Amygdala (tissue), 56 donors: ENCODE data around the gene S100A4.
"Not testable (repeated sequence)": the region's sequence is repeated elsewhere in the genome, so short reads cannot be mapped to it uniquely, and the experiment has no call there.

Source experiments
- DNase-seq, 56 donors: peaks; one replicate each; lab custom pipeline; 2025; lab: John Stamatoyannopoulos, UW

Gene S100A4

GRCh38 chr1:153536012-153536670 lies 9.5 kb downstream of the S100A4 start:
- DNase-seq = peak in 35 of 56 donors; percentile 16 to 83 (median 44)

- DNase-seq = peak in 8 of 56 donors; percentile 24 to 83 (median 34)
Measured at GRCh38 chr1:153535242-153536011, 10.2 kb downstream of the S100A4 start, which contains the start of gene S100A6. Gene S100A6, minus strand, starts transcription at chr1:153535991. Its CDS starts 652 bp downstream, at chr1:153535339.

GRCh38 chr1:153534925-153535241 lies 10.7 kb downstream of the S100A4 start:
- no peak for DNase-seq

- no peak for DNase-seq
Measured at GRCh38 chr1:153534226-153534924, 11.2 kb downstream of the S100A4 start.

- peak in 14 of 56 donors; percentile 20 to 47 (median 29) for DNase-seq
Measured at GRCh38 chr1:153533689-153534201, 11.9 kb downstream of the S100A4 start.

GRCh38 chr1:153532769-153533599 lies 12.6 kb downstream of the S100A4 start:
- peak in 49 of 56 donors; percentile 10 to 86 (median 54) for DNase-seq

- DNase-seq = no peak
Measured at GRCh38 chr1:153532181-153532580, 13.4 kb downstream of the S100A4 start.

GRCh38 chr1:153531638-153532037 lies 14.0 kb downstream of the S100A4 start:
- DNase-seq = no peak

GRCh38 chr1:153527683-153528040 lies 17.9 kb downstream of the S100A4 start:
- no peak for DNase-seq

- DNase-seq = no peak
Measured at GRCh38 chr1:153527023-153527682, 18.5 kb downstream of the S100A4 start.

GRCh38 chr1:153526132-153526543 lies 19.5 kb downstream of the S100A4 start:
- no peak for DNase-seq

- DNase-seq = no peak
Measured at GRCh38 chr1:153525088-153525728, 20.4 kb downstream of the S100A4 start.

GRCh38 chr1:153522353-153523048 lies 23.1 kb downstream of the S100A4 start:
- not testable (repeated sequence) for DNase-seq

- DNase-seq = not testable (repeated sequence)
Measured at GRCh38 chr1:153521808-153522207, 23.8 kb downstream of the S100A4 start.

- DNase-seq = no peak
Measured at GRCh38 chr1:153520818-153521476, 24.7 kb downstream of the S100A4 start.

- not testable (repeated sequence) for DNase-seq
Measured at GRCh38 chr1:153520137-153520691, 25.4 kb downstream of the S100A4 start.

- no peak for DNase-seq
Measured at GRCh38 chr1:153519242-153519641, 26.4 kb downstream of the S100A4 start.
